HG03432 (cell line): ENCODE results near the gene TMEM233.
"Not testable (repeated sequence)": the region's sequence is repeated elsewhere in the genome, so short reads cannot be mapped to it uniquely, and the experiment has no call there.

ENCODE experiments used
- ATAC-seq: cut with Tn5 transposase; IDR thresholded peaks from one replicate; pipeline ENCODE4 v1.9.1; 2021; ENCODE audit warnings: mild to moderate bottlenecking, moderate library complexity; ENCODE audit not compliant: unreplicated experiment

TMEM233 gene

DNA sequence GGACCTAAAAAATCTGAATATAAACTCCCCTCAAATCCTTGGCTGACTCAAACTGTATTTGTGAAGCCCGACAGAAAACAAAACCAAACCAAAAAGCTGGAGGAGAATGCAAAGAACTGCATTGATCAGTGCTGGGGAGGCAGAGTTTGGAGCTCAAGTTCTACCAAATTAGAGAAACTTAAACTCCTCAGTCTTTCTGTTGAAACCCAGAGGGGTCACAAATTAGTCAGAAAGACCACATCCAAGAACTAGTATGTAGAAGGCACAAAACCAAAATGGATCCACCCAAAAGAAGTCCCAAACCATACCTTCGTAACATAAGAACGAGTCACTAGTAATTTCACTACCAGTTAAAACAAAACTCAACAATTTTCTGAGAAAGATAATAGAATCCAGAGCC is 59.1 kb downstream of the TMEM233 start:
- no peak for ATAC-seq

DNA sequence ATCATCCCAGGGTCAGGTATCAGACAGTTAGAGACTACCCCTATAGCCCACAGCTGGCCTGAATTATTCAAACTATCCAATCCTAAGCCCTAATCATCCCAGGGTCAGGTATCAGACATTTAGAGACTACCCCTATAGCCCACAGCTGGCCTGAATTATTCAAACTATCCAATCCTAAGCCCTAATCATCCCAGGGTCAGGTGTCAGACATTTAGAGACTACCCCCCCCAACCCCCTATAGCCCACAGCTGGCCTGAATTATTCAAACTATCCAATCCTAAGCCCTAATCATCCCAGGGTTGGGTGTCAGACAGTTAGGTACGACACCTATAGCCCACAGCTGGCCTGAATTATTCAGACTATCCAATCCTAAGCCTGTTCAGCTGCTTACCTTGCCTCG is 63.4 kb downstream of the TMEM233 start:
- not testable (repeated sequence) for ATAC-seq

DNA sequence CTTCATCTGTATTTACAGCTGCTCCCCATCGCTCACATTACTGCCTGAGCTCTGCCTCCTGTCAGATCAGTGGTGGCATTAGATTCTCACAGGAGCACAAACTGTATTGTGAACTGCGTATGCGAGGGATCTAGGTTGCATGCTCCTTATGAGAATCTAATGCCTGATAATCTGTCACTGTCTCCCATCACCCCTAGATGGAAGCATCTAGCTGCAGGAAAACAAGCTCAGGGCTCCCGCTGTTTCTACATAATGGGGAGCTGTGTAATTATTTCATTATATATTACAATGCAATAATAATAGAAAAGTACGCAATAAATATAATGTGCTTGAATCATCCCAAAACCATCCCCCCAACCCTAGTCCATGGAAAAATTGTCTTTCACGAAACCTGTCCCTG is 64.6 kb downstream of the TMEM233 start:
- ATAC-seq: not testable (repeated sequence)

DNA sequence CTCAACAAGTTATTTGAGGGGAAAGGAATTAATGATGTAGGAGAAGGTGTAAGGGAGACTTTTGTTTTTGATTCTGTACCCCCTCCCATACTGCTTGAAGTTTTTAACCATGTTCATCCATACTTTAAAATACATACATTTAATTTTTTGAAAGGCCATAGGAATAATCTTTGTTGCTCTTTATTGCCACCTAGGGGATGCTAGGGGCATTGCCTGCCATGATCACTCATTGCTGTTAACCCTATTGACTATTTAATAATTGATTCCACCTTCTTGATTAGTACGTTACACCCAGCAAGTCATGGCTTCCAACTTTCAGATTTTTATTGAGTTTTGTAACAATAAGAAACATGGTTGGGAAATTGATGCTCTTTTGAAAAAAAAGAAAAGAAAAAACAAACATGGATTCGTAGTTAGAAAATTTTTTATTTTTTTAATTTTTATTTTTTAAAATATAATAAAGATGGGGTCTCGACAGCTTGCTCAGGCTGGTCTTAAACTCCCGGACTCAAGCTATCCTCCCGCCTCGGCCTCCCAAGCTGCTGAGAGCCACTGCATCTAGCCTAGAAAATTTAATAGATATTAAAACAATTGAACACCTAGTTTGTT is 65.8 kb downstream of the TMEM233 start:
- no peak for ATAC-seq

DNA sequence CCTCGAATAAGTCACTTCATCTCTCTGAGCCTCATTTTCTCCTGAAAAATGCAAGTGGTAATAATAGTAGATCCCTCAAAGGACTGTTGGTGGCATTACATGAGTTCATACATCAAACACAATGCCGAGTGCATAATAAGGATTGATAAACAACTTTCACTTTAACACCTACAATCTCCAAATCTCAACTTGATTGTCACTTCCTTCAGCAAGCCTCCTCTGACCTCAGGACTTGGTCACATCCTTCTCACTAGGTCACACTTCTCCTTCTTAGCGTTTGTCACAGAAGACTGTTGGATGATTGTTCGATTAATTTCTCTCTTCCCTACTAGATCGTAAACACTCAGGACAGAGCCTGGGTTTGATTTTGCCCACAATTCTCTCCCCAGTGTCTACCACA is 66.5 kb downstream of the TMEM233 start:
- no peak for ATAC-seq

DNA sequence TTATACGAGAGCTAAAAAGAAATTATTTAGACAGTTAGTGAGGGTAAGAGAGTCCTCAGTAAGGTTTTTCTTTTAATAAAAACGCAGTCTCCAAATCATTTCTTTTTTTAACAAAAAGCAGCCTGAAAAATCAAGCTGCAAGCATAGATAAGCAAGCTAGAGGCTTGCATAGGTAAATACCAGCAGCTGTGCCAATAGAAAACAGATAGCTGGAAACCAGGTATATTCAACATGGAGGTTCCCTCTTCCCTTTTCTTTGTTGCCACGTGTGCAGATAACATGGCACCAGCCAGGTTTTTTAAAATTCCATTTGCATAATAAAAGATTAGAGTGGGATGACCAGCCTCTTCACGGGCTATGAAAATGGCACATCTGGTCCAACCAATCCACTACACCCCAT is 68.3 kb downstream of the TMEM233 start:
- no peak for ATAC-seq

DNA sequence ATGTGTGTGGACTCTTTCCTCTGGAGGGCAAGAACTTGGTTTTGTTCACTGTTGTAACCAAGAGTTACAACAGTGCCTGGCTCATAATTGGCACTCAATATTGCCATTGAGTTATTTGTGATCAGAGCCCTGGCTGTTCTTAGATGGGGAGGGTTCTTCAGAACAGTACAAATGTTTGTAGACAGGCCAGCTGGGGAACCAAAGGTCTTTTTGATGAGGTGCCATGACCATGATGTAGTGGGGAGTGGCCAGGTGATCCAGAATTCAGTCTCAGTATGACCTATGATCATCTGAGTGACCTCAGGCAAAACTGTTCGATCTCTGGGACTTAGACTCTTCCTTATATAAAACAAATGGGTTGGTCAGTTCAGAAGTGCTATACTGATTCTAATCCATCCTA is 71.1 kb downstream of the TMEM233 start:
- ATAC-seq: no peak

DNA sequence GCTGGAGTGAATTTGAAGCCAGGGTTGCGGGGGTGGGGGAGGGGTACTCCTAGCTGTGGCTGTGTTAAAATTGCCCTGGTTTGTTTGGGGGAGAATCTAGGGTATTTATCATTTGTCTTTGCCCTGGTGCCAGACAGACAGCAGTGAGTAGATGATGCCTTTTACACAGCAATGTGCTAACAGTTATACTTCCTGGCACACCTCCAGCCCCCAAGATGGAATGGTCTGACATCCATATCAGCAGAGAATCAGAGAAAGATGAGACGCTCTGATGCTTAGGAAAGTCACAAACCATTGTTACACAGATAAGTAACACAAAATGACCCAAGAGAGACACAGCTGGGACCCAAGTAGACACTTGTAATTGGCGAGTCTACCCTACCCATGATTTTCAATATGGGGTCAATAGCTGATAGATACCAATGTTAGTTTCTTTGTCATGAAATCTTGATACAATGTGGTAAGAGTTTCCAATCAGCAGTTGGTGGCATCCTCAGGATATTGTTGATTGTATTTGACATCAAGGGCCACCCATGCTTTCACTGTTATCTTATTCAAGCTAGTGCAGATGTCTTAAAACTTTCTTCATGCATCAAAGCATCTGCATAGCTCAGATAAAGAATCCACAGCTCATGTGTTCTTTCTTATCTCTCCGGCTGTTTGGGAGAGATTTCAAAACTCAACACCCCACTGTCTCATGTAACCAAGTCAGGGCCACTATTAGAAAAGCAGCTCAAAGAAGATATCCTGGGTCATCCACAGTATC is 71.8 kb downstream of the TMEM233 start:
- no peak for ATAC-seq

DNA sequence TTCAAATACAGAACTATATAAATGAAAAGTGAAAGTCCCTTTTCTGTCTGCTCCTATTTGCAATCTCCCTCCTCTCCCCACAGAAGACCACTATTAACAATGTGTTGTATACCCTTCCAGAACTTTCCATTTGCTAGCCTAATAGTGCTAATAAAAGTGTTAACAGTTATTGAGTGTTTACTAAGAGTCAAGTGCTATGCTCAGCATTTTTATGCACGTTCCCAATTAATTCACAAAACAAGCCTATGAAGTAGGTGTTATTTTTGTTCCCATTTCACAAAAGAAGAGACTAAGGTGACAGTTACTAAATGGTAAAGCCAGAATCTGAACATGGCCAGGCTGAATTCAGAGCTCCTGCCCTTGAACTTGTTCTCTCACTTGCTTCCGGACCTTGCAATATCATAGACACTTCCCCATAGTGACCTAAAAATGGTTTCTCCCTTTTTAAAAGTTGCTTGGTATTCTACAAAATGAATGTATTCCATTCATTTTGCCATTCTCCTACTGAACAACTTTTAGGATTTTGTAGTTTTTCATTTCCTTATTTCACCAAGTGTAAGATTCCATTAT is 72.7 kb downstream of the TMEM233 start:
- ATAC-seq: no peak

DNA sequence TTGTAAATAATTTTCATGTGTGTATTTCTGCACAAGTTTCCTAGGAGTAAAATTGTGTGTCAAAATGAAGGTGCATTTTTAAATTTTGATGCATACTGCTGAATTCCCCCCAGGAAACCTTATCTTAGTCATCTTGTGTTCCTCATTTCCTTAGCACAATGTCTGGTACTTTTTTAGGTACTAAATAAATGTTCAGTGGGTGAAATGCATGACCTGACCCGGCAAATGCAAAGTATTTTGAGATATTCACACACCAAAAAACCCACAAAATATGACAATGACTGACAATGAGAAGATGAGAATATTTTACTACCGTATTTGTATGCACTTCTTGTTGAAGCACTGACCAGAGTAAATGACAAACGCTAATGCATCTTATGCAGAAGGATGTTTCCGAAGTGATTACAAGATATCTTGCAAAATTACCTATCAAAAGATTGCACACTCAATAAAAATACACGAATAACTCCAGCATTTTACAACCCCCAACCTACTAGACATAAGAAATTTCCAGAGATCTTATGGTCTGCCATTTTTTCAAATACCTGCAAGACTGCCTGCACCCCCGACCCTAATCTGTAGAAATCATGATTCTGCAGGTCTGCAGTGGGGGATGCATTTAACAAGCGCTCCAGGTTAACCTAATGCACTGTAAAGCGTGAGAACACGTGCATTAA is 73.5 kb downstream of the TMEM233 start:
- ATAC-seq: peak; percentile 16

DNA sequence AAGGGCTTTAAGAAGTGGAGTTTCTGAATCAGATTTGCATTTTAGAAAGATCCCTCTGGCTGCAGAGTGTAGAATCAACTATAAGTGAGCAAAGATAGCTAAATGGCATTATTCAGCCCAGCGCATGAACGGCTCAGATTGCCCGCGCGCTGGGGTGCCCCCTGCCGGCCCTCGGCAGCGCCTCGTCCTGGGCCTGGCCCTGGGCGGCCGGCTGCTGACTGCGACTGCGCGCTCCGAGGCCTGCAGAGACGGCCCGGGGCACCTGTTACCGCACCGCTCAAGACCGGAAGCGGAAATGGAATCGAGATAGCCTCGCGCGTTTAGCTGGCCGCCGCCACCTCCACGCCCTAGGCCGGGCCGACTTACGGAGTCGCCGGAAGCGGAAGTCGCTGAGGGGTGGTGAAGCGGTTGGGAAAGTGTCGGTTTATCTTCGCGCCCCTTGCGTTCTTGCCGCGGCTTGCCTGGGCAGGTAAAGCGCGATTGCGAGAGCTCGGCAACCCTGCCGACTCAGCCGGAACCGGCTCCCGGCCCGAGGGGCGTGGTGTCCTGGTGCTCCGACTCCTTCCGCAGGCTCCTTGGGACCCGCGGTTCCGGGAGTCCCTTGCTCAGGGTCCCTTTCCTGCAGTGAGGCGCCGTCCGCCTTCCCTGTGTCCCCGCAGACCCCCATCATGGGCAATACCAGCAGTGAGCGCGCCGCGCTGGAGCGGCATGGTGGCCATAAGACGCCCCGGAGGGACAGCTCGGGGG is 74.2 kb downstream of the TMEM233 start, which contains the start of gene PRKAB1:
PRKAB1 (plus strand) TSS at position 557 of the 747 bp plus-strand sequence; CDS start at position 669, 112 bp downstream.
- ATAC-seq: peak; percentile 95

DNA sequence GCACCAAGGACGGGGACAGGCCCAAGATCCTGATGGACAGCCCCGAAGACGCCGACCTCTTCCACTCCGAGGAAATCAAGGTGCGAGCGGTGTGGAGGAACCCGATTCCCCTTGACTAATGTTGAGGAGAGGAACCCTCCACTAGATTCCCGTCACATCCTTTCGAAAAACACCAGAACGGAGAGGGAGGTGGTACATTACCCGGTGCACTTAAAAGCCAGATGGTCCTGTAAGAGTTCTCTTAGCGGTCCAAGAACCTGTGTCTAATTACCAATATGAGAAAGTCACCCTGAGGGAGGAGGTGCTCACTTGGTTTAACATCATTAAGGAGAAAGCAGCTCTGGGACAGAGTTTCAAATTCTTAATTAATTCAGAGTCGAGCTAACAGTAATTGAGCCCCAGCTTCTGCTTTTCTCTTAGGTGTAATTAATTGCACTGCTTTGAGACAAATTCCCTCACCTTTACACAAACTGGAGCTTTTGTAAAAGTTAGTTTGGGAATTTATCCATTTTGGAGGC is 74.8 kb downstream of the TMEM233 start:
- ATAC-seq: no peak

DNA sequence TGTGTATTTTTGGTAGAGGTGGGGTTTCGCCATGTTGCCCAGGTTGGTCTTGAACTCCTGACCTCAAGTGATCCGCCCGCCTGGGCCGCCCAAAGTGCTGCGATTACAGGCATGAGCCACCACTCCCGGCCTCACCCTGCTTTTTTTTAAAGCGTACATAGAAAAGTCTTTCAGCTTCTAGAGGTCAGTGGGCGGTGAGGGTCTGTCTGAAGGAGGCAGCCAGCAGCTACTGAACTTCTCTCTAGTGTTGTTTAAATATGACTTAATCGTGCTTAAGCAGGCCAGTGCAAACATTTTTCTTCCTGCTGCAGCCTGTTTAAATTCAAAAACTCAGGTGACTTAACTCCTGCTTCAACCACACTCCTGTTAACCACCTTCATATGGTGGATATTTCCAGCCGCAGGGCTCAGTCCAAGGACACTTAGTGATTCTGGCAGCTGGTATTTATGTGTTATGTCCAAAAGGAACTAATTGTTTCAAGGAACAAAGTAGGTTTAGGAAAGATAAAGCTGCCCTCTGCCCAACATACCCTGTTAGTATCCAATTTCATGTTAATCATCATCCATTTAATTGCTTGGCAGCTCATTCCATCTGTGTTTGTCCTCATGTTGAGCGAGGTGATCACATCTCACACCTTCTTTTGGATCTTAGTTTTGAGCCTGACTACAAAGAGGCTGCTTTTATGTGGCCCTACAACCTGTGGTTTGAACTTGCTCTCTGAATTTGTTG is 76.3 kb downstream of the TMEM233 start:
- no peak for ATAC-seq

DNA sequence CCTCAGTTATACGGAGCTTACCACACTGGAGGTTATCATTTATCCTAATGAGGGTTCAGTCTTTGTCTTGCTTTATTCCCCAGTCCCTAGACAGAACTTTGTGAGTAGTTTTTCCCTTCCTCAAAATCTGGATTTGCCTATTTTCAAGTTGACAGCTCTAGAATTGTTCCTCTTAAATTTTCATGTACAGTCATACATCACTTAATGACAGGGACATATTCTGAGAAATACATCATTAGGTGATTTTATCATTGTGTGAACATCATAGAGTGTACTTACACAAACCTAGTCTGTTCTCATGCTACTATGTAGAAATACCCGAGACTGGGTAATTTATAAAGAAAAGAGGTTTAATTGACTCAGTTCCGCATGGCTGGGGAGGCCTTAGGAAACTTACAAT is 77.5 kb downstream of the TMEM233 start:
- no peak for ATAC-seq

DNA sequence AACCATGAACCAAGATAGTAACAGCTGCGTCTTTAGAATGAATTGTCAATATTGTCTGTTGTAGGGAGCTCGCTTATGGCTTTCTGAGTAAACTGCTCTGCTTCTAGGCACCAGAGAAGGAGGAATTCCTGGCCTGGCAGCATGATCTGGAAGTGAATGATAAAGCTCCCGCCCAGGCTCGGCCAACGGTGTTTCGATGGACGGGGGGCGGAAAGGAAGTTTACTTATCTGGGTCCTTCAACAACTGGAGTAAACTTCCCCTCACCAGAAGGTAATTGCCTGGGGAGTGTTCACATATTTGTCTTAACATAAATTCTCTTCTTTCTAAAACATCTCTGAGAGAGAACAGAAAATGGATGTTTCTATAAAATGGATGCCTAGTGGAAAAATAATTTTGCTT is 78.6 kb downstream of the TMEM233 start:
- no peak for ATAC-seq

DNA sequence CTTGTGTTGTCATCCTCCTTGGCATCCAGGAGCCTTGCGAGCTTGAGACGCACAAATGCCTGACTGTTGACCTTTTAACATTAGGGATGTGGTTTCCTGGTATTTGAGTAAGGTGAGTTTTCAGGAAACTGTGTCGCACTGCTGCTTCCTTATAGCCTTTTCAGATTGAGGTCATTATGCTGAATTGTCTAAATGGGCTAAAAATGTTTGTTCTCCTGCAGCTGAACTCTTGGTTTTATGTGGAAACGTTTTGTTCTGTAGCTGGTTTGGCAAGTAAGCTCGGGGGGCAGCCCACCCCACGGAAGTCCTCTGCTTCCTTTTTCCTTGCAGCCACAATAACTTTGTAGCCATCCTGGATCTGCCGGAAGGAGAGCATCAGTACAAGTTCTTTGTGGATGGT is 80.1 kb downstream of the TMEM233 start:
- no peak for ATAC-seq

DNA sequence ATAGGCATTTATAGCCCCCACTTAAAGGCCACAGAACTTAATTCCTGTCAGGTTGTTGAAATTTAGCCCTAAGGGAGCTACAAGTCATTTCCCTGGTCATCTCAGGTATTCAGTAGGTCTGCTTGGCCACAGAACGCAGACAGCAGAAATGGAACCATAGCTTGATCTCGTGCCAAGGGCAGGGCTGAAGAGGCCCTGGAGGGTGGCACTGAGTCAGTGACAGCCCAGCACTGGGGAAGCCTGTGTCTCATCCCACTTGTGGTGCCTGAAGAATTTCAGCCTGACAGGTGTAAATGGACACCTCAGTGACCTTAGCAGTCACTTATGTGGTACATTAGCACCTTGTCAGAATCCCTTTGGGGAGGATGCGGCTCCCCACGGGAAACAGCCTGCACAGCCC is 81.0 kb downstream of the TMEM233 start:
- ATAC-seq: no peak

DNA sequence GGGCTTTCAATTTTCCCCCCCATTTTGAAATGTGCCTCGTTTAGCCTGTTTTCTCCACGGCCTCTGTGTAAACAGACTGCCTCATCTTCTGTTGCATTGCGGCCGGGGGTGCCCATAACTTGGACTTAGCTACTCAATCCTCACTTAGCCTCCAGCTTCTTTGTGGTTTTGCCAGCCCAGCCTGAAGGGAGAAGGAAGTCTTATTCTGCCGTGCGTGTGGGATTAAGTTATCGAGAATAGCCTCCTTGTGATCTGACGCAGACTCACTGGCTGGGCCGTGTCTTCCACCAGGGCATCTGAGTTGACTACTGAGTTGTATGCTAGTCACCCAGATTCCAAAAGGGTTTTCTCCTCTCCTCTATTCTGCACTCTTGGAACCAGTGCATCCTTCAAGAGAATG is 82.4 kb downstream of the TMEM233 start:
- no peak for ATAC-seq

DNA sequence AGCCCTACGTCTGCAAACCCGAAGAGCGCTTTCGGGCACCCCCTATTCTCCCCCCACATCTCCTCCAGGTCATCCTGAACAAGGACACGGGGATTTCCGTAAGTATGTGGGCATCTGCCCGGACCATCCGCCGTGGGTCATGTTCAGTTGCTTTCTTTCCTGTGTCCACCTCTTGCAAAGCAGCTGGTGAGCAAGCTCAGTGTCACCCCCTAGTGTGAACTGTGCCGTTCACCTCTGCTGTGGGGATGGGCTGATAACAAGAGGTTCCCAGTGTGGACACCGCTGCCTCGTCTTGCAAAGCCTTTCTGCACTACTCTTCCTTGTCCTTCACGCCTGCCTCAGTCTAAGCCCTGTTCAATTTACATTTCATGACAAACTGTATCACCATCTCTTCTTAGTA is 83.0 kb downstream of the TMEM233 start:
- no peak for ATAC-seq

DNA sequence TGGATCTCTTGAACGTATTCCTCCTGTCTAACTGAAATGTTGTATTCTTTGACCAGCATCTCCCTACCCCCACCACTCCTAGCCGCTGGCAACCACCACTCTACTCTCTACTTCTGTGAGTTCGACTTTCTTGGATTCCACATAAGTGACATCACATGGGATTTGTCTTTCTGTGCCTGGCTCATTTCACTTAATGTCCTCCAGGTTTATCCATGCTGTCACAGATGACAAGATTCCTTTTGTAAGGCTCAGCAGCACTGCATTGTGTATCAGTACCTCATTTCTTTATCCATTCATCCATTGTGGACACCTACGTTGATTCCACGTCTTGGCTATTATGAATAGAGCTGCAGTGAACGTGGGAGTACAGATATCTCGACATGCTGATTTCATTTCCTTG is 84.9 kb downstream of the TMEM233 start:
- ATAC-seq: no peak
